Astrocyte (in vitro differentiated cells and primary cell): ENCODE measurements around the gene CRBN.

Source experiments
- CTCF ChIP-seq: IDR thresholded peaks from 2 replicates; pipeline ENCODE4 v1.5.1; 2011; ENCODE audit warnings: low read depth, mild to moderate bottlenecking, inconsistent platforms, low read length, moderate library complexity; ENCODE audit not compliant: insufficient read depth
- EZH2 ChIP-seq: IDR thresholded peaks from 2 replicates; pipeline ENCODE4 v1.6.1; 2012; ENCODE audit warnings: mild to moderate bottlenecking, low read length, inconsistent platforms; ENCODE audit not compliant: insufficient read depth

- TF ChIP-seq CTCF = no peak
- TF ChIP-seq EZH2 = no peak
These were observed 52.0 kb downstream of the CRBN start for GRCh38 chr3:3127432-3128010.
